Activated CD4-positive, alpha-beta memory T cell treated with anti-CD3 and anti-CD28 coated beads, Interleukin-2, amount 10 ng/mL, durations not matched to agents 7 days and 5 days (primary cell): ENCODE measurements around the gene SMPD2. TPM values are rescaled to one million over a fixed set of nuclear protein-coding genes. Genes with fewer than 3 reads are reported as not detected.

Source experiments
- CTCF ChIA-PET: fragments of 350-600 bp; sonication (Branson Sonifier 250); formaldehyde crosslinking; loops from one replicate; lab custom pipeline; 2021; ENCODE audit warnings: antibody characterized with exemption, inconsistent platforms; lab: Charles Lee
- POLR2A ChIA-PET: fragments of 350-600 bp; sonication (Branson Sonifier 250); formaldehyde crosslinking; loops from one replicate; lab custom pipeline; 2021; ENCODE audit warnings: antibody characterized with exemption; lab: Charles Lee
- DNase-seq: peaks from one replicate; pipeline ENCODE4 v3.0.0-alpha.2; 2020
- H3K27ac Mint-ChIP-seq: one replicate; pipeline ENCODE4 v1.8.0; 2021; ENCODE audit warnings: mild to moderate bottlenecking, mixed read lengths
- H3K27me3 Mint-ChIP-seq: one replicate; pipeline ENCODE4 v1.8.0; 2021; ENCODE audit warnings: mixed read lengths
- H3K36me3 Mint-ChIP-seq: one replicate; pipeline ENCODE4 v1.8.0; 2021; ENCODE audit warnings: low read depth, mixed read lengths
- H3K4me1 Mint-ChIP-seq: one replicate; pipeline ENCODE4 v1.8.0; 2021; ENCODE audit warnings: mixed read lengths
- H3K4me3 Mint-ChIP-seq: one replicate; pipeline ENCODE4 v1.8.0; 2021; ENCODE audit warnings: mild to moderate bottlenecking, mixed read lengths
- H3K9me3 Mint-ChIP-seq: one replicate; pipeline ENCODE4 v1.8.0; 2021; ENCODE audit warnings: mixed read lengths
- total RNA-seq, 2 experiments: library from RNA; stranded (reverse); gene quantifications; one replicate each; pipeline ENCODE4 v1.2.3, GENCODE V29; 2021

The SMPD2 gene
- total RNA-seq, 2 experiments from 2014 or later = 15.9 to 16.9 TPM

- peak overlapping the region; percentile 88 for H3K27ac Mint-ChIP-seq
- H3K4me3 Mint-ChIP-seq = peak overlapping the region; percentile 98
- peaks cover 65% of the 10 kb centered on the region for H3K4me1 Mint-ChIP-seq
- no peaks in the 10 kb centered on the region for H3K9me3 Mint-ChIP-seq
- ChIA-PET POLR2A (interaction anchor here (1.1 to 8.1 kb wide), 8 partner anchors 10 to 99 kb away, joined by 3 to 139 read pairs (median 26); partner anchors contain the start of genes CD164, MICAL1, PPIL6 and SMPD2), CTCF (interaction anchor here (1.6 to 2.6 kb wide), 6 partner anchors 10 to 559 kb away, joined by 5 to 13 read pairs (median 5); partner anchors contain the start of gene MICAL1)
- no peak for DNase-seq
- H3K27me3 Mint-ChIP-seq = no peaks in the 10 kb centered on the region
- H3K36me3 Mint-ChIP-seq = peaks cover 54% of the 10 kb centered on the region
Observed at GRCh38 chr6:109480993-109481480, 40.5 kb downstream of the SMPD2 start.

- H3K4me1 Mint-ChIP-seq = peaks cover 46% of the 10 kb centered on the region
- POLR2A ChIA-PET = interaction anchor here (1.0 to 8.1 kb wide), 9 partner anchors 9 to 388 kb away, joined by 3 to 139 read pairs (median 25); partner anchors contain the start of genes CD164, CEP57L1, MICAL1 and PPIL6
- H3K27ac Mint-ChIP-seq = peak within 1 kb of the TSS; percentile 88
Observed at GRCh38 chr6:109482905-109483734, 42.6 kb downstream of the SMPD2 start, which contains the start of gene ZBTB24. Gene ZBTB24 (minus strand): TSS chr6:109483219. CDS start chr6:109482026, 1,193 bp downstream.

GRCh38 chr6:109483735-109484057 lies 43.2 kb downstream of the SMPD2 start:
- Mint-ChIP-seq H3K9me3 (no peaks in the 10 kb centered on the region), H3K27me3 (peaks cover 2% of the 10 kb centered on the region), H3K36me3 (peaks cover 32% of the 10 kb centered on the region), H3K4me3 (peak overlapping the region; percentile 63), H3K27ac (peak overlapping the region; percentile 27), H3K4me1 (peaks cover 40% of the 10 kb centered on the region)
- CTCF ChIA-PET = no interaction called here
- POLR2A ChIA-PET = interaction anchor here (2.0 to 8.1 kb wide), 2 partner anchors 27 to 389 kb away, joined by 9 to 139 read pairs; partner anchors contain the start of genes CEP57L1, MICAL1 and SESN1
- DNase-seq = no peak

More at GRCh38 chr6:109482905-109483734, 42.6 kb downstream of the SMPD2 start, which contains the start of gene ZBTB24:
- no peaks in the 10 kb centered on the region for H3K9me3 Mint-ChIP-seq
- peak within 1 kb of the TSS; percentile 98 for H3K4me3 Mint-ChIP-seq
- peaks cover 2% of the 10 kb centered on the region for H3K27me3 Mint-ChIP-seq
- CTCF ChIA-PET = interaction anchor here (0.6 to 1.5 kb wide), 10 partner anchors 8 to 100 kb away, joined by 3 to 13 read pairs (median 4); partner anchors contain the start of genes CD164, MICAL1, PPIL6 and SMPD2
- DNase-seq = peak; percentile 91
- H3K36me3 Mint-ChIP-seq = peaks cover 36% of the 10 kb centered on the region

GRCh38 chr6:109484122-109484521 lies 43.6 kb downstream of the SMPD2 start:
- peaks cover 36% of the 10 kb centered on the region for H3K4me1 Mint-ChIP-seq
- no peaks in the 10 kb centered on the region for H3K9me3 Mint-ChIP-seq
- H3K27me3 Mint-ChIP-seq = peaks cover 2% of the 10 kb centered on the region
- DNase-seq = no peak
- H3K4me3 Mint-ChIP-seq = peak overlapping the region; percentile 63
- H3K27ac Mint-ChIP-seq = peak overlapping the region; percentile 21
- CTCF ChIA-PET = no interaction called here
- POLR2A ChIA-PET = interaction anchor here (0.8 to 8.1 kb wide), 2 partner anchors 28 to 41 kb away, joined by 3 to 139 read pairs; partner anchors contain the start of gene MICAL1
- peaks cover 27% of the 10 kb centered on the region for H3K36me3 Mint-ChIP-seq

GRCh38 chr6:109485266-109485935 lies 44.9 kb downstream of the SMPD2 start:
- Mint-ChIP-seq H3K4me3 (no peak overlapping the region), H3K36me3 (peaks cover 19% of the 10 kb centered on the region), H3K27me3 (peaks cover 2% of the 10 kb centered on the region), H3K9me3 (no peaks in the 10 kb centered on the region), H3K27ac (no peak overlapping the region), H3K4me1 (peaks cover 34% of the 10 kb centered on the region)
- ChIA-PET CTCF (no interaction called here), POLR2A (interaction anchor here (0.6 to 8.1 kb wide), 5 partner anchors 29 to 102 kb away, joined by 3 to 139 read pairs (median 6); partner anchors contain the start of genes MICAL1, PPIL6 and SMPD2)
- no peak for DNase-seq

- Mint-ChIP-seq H3K27ac (no peak overlapping the region), H3K27me3 (peaks cover 2% of the 10 kb centered on the region), H3K4me1 (peaks cover 33% of the 10 kb centered on the region), H3K4me3 (no peak overlapping the region), H3K36me3 (peaks cover 13% of the 10 kb centered on the region), H3K9me3 (no peaks in the 10 kb centered on the region)
- DNase-seq = no peak
- CTCF ChIA-PET = no interaction called here
- POLR2A ChIA-PET = interaction anchor here (2.0 to 8.1 kb wide), 3 partner anchors 30 to 103 kb away, joined by 6 to 139 read pairs (median 8); partner anchors contain the start of genes MICAL1, PPIL6 and SMPD2
Observed at GRCh38 chr6:109486068-109486467, 45.5 kb downstream of the SMPD2 start.

GRCh38 chr6:109488001-109488400 lies 47.5 kb downstream of the SMPD2 start:
- no peak for DNase-seq
- peaks cover 2% of the 10 kb centered on the region for H3K27me3 Mint-ChIP-seq
- peaks cover 31% of the 10 kb centered on the region for H3K4me1 Mint-ChIP-seq
- no peak overlapping the region for H3K27ac Mint-ChIP-seq
- no peaks in the 10 kb centered on the region for H3K36me3 Mint-ChIP-seq
- ChIA-PET POLR2A (no interaction called here), CTCF (interaction anchor here (0.7 kb wide), 3 partner anchors 104 to 605 kb away, joined by 3 read pairs; no protein-coding TSS in a partner anchor)
- H3K4me3 Mint-ChIP-seq = no peak overlapping the region
- no peaks in the 10 kb centered on the region for H3K9me3 Mint-ChIP-seq

GRCh38 chr6:109490713-109491112 lies 50.2 kb downstream of the SMPD2 start:
- ChIA-PET POLR2A (interaction anchor here (0.9 to 3.1 kb wide), 18 partner anchors 9 to 931 kb away, joined by 3 to 45 read pairs (median 6); partner anchors contain the start of genes CD164, CEP57L1, MICAL1 and PPIL6), CTCF (interaction anchor here (0.7 to 3.5 kb wide), 12 partner anchors 8 to 1318 kb away, joined by 3 to 15 read pairs (median 6); partner anchors contain the start of genes CD164, MICAL1, PPIL6 and SMPD2)
- Mint-ChIP-seq H3K4me1 (peaks cover 31% of the 10 kb centered on the region), H3K27ac (peak overlapping the region; percentile 92), H3K4me3 (peak overlapping the region; percentile 32), H3K27me3 (peaks cover 4% of the 10 kb centered on the region), H3K36me3 (no peaks in the 10 kb centered on the region), H3K9me3 (no peaks in the 10 kb centered on the region)
- no peak for DNase-seq

GRCh38 chr6:109491207-109491938 lies 50.8 kb downstream of the SMPD2 start:
- Mint-ChIP-seq H3K4me1 (peaks cover 35% of the 10 kb centered on the region), H3K27ac (peak overlapping the region; percentile 92), H3K4me3 (peak overlapping the region; percentile 41), H3K36me3 (no peaks in the 10 kb centered on the region), H3K27me3 (peaks cover 5% of the 10 kb centered on the region), H3K9me3 (no peaks in the 10 kb centered on the region)
- DNase-seq = peak; percentile 56
- ChIA-PET POLR2A (interaction anchor here (0.6 to 3.1 kb wide), 25 partner anchors 10 to 1750 kb away, joined by 3 to 45 read pairs (median 5); partner anchors contain the start of genes CD164, CEP57L1, MICAL1 and PPIL6), CTCF (interaction anchor here (0.7 to 3.5 kb wide), 15 partner anchors 9 to 1319 kb away, joined by 3 to 15 read pairs (median 4); partner anchors contain the start of genes CD164, MICAL1, PPIL6 and SMPD2)
